ENCODE data around the gene ZNF22.
"Not testable (repeated sequence)": the region's sequence is repeated elsewhere in the genome, so short reads cannot be mapped to it uniquely, and the experiment has no call there.

Gene ZNF22

DNA sequence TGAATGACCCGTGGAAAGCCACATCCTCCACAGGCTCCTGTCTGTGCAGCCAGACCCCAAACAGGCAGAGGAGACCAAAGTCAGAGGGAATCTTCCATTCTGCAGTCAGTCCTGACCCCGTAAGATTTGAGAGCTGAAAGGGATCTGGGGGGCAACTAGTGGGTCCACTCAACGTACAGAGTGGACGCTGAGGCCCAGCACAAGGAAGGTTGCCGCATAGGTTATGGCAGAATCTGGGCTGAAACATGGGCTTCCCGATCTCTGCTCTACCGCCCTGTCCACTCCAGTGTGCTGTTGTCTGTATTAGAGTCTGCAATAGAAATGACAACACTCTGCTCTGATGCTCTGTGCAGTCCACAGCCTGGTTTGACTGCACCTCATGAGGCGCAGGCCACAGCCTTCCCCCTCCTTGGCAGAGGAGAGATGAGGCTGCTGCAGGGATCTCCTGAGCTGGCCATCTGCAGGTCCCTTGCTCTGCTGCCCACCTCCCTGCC is 7.9 kb upstream of the ZNF22 start:
- DNase-seq, result no peak

- no peak for DNase-seq
Measured at GRCh38 chr10:44993226-44993921, 7.3 kb upstream of the ZNF22 start.

GRCh38 chr10:44993922-44994751 is 6.6 kb upstream of the ZNF22 start:
- no peak for DNase-seq

DNA sequence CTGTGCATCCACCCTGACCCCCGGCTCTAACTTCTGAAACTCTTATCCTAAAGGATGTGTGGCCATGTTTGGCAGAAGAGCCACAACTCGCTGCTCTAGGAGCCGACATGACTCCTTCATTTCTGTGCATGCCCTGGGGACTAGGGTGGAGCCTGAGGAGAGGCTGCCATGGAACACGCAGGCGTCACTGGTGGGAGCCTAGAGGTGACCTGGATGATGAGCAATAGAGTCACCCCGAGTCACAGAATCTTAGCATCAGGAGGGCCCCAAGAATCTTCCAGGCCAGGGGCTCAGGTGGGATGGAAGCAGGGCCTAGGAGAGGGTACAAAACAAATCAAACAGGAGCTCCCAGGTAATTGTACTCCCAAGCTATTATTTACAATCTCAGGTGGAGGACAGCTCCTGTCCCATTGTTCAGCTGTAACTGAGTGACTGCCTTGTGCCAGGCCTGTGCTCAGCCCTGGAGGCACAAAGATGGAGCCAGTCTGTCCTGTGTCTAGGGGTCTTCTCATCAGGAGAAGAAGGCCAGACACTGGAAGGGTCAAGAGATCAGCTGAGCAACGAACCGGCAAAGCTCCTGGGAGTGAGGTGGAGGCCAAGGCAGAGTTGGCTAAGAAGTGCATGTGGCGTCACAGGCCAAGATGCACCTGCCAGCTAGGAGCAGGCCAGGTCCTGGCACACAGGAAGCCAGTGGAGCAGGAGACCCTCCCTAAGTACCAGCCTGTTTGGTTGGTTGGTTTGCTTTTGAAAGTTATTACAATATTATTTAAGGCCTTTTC is 5.8 kb upstream of the ZNF22 start:
- no peak for DNase-seq

DNA sequence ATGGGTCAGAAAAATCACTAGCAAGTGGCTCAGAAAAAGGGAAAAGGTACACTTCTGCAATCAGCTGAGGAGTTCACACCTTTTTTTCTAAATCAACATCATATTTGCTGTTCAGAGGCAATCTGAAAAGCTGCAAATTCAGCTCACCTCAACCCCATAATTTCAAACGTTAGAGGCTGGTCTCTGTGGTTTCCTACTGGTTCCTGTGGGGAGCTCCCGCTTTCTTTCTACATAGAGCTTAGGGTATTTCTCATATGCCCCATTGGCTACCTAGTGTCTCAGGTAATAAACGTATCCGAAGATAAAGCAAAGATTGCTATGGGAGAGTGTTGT is 5.2 kb upstream of the ZNF22 start:
- no peak for DNase-seq

DNA sequence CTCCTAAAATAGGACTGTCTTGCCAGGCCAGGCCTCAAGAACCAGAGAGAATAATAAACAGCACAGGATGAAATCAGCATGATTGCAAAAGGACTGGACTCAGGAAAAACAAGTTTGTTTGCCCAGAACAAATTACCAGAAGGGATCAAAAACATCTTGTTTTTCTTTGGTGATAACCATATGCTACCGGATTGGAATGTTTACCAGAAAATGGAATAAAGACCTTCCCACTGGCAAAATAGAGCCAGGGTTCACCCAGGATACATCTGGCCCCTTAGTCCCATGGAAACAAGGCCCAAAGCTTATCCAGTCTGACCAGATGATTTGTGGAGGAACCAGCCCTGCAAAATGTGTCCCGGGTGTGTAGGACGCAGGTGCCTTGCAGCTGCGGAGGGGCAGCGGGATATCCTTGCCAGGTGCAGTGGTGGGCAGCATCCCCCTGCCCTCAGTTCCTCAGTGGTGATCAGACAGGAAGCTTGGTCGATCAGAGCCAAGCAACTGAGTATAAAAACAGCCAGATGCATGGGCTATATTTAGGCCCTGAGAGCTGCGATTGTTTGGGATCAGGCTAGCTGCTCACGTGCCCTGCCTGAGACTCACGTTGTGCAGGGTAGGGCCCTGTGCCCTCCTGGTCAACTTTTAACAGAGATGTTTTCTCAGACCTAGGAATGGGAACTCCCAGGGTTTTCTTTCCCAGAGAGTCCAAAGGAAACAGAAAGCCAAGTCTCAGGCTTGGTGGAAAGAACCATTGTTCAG is 4.6 kb upstream of the ZNF22 start:
- DNase-seq, result no peak

DNA sequence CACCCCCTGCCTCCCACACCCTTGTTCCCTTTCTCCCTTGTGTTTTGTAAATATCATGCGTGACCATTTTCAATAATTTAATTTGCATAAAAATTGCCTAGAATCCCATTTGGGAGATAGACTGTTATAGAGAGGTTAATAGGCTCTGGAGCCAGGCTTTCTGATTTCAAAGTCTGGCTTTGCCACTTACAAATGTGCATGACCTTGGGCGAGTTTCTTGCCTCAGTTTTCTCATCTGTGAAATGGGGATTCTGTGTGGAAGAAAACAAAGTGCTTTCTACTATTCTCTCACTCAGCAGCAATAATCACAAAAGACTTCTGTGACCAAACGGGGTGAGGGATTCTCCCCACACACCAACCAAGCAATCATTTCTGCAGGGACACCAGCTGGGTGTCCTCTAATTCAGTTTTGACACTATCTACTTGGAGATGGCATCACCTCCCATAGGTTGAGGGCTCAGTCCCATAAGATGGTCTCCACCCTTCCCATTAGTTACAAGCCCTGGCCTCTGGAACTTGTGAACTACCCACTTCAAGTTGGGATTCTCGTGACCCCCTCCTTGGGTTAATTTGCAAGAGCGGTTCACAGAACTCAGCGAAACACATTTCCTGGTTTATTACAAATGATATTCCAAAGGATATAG is 3.5 kb upstream of the ZNF22 start:
- no peak for DNase-seq

DNA sequence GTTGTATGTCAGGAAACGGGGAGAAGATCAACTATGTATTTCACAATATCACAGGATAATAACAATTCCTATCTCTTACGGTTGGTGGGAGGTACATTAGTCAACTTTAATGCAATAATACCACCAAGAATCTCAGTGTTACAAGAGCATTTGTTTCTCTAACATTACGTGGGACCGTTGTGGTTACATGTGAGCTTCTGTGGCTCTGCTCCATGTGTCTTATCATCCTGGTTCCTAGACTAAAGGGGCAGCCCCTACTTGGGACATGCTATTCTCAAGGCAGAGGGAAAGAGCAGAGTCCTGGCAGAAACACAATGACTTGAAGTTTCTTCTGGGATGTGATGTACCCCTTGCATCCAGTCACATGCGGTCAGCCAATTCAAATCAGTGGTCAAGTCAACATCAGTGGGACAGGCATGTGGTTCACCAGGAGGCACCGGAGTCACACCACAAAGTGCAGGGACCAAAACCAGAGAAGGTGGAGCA is 2.5 kb upstream of the ZNF22 start:
- no peak for DNase-seq

DNA sequence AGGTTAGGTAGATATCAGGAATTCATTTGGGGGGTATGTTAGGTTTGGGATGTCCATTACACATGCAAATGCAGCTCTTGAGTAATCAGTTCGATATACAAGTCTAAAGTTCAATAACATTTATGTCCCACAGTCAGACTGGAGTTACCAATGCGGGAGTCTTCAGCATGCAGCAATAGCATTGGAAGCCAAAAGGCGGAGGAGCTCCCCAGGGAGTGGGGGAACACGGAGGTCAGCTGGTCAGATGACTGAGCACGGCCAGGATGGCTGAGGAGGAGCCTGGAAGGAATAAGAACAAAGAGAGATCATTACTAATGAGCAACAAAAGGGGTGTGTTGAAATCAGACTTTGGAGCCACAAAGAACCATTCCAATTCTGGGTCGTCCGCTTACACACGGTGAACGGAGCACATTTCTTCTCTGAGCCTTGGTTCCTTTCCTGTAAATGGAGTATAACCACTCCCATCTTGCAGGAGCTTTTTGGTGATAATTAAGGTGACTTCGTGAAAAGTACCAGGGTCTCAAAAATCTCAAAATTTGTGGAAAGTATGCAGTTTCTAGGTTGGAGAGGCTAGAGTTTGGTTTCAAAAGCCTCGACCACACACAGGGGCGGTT is 478 bp upstream of the ZNF22 start:
- no peak for DNase-seq

- no peak for DNase-seq
Measured at GRCh38 chr10:45001381-45002148, 842 bp downstream of the ZNF22 start.

DNA sequence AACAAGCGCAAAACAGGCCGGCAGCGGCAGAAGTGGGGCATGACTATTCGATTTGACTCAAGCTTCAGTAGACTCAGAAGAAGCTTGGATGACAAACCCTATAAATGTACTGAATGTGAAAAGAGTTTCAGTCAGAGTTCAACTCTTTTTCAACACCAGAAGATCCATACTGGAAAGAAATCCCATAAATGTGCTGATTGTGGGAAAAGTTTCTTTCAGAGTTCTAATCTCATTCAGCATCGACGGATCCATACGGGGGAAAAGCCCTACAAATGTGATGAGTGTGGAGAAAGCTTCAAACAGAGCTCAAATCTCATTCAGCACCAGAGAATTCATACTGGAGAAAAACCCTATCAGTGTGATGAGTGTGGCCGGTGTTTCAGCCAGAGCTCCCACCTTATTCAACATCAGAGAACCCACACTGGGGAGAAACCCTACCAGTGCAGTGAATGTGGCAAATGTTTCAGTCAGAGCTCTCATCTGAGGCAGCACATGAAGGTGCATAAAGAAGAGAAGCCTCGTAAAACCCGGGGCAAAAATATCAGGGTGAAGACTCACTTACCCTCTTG is 2.8 kb downstream of the ZNF22 start:
- DNase-seq, result no peak

GRCh38 chr10:45004661-45005060 is 3.9 kb downstream of the ZNF22 start:
- no peak for DNase-seq

- DNase-seq, result no peak
Measured at GRCh38 chr10:45005284-45005683, 4.6 kb downstream of the ZNF22 start.

DNA sequence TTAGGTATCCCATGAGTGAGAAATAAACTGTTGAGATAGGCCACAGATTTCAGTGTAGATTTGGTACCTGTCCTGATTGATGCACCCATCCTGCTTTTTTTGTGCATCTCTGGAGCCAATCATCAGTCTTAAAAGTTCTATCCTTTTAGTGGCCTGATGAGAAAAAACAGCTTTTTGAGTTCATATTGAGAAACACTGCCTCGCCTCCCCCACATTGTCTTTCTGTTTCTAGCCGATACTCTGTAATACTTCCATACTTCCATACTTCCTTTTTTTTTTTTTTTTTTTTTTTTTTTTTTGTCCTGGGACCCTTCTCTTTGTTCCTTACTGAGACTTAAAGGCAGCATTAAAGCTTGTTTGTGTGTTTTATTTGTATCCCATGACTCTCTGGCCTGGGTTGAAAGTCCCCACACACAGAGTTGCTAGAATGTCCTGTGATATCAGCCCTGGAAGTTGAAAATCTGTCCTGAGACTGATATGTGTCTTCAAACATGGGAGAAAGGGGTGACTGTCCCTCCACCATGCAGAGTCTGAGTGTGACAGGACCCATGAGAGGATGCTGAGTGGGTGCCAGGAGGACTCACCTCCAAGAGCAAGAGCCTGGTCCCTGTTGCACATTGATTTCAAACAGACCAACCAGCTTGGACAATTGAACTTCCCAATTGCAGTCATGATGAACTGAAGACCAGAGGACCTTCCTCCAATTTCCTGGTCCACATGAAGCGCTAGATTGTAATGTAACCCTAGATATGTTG is 5.7 kb downstream of the ZNF22 start:
- no peak for DNase-seq

DNA sequence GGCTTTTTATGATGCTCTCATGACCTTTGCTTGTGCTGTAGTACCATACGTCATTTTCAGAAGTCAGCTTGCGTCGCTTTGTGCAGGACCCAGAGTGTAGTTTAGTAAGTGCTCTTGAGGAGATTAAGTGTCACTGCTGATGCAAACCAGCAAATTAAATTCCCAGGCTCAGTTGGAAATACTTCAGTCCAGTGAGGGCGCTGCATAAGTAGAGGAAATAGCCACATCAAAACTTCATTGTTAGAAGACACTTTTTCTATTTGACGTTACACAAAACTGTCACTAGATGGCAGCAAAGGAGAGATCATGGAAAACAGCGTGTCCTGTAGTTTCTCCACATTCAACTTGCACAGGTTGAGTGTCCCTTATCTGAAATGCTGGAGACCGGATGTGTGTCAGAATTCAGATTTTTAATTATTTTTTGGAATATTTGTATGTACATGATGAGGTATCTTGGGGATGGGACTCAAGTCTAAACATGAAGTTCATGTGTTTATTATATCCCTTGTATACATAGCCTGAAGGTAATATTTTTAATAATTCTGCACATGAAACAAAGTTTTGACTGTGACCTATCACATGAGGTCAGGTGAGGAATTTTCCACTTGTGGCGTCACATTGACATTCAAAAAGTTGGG is 7.9 kb downstream of the ZNF22 start:
- no peak for DNase-seq

GRCh38 chr10:45014557-45014956 is 13.8 kb downstream of the ZNF22 start:
- not testable (repeated sequence) for DNase-seq

GRCh38 chr10:45015590-45015989 is 14.9 kb downstream of the ZNF22 start:
- no peak for DNase-seq

- DNase-seq, result no peak
Measured at GRCh38 chr10:45023426-45023825, 22.7 kb downstream of the ZNF22 start.

DNA sequence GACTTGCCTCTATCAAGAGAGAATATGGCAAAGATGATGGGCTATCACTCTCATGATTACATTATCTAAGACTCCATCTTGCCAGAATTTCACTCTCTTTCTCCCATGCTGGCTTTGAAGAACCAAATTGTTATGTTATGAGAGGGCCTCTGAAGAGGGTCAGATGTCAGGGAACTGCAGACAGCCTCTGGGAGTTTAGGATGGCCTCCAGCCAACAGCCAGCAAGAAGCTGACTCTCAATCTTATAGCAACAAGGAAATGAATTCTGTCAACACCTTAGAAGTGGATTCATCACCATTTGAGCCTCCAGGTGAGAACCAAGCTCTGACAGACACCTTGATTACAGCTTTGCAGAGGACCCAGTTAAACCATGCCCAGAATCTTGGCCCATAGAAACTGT is 33.6 kb downstream of the ZNF22 start:
- DNase-seq, result no peak

Data from activated CD4-positive, CD25-positive, alpha-beta regulatory T cell (primary cell).